ENCODE data around the gene KRTAP10-2. TPM values are rescaled to one million over a fixed set of nuclear protein-coding genes. Genes with fewer than 3 reads are reported as not detected.

Gene KRTAP10-2
- total RNA-seq, 1 donor from 2014 or later = not detected

DNA sequence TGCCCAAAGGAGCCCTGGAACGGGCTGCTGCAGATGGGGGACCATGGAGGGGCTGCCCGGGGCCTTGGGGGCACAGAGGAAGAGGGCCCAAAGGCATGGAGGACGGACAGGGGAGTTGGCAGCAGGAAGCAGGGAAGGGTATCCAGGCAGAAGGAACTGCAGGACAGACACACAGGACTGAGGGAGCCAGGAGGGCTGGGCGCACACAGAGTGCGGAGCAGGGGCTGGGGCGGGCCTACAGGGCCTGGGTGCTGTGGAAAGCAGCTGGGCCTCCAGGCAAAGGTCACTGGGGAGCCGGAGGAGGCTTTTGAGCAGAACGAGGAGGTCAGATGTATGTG lies 39.4 kb downstream of the KRTAP10-2 start:
- DNase-seq = no peak
- intact Hi-C loops (cut with DNase I) = loop anchor here (2.0 kb wide), 1 partner anchor 281 kb away; no protein-coding TSS in a partner anchor

DNA sequence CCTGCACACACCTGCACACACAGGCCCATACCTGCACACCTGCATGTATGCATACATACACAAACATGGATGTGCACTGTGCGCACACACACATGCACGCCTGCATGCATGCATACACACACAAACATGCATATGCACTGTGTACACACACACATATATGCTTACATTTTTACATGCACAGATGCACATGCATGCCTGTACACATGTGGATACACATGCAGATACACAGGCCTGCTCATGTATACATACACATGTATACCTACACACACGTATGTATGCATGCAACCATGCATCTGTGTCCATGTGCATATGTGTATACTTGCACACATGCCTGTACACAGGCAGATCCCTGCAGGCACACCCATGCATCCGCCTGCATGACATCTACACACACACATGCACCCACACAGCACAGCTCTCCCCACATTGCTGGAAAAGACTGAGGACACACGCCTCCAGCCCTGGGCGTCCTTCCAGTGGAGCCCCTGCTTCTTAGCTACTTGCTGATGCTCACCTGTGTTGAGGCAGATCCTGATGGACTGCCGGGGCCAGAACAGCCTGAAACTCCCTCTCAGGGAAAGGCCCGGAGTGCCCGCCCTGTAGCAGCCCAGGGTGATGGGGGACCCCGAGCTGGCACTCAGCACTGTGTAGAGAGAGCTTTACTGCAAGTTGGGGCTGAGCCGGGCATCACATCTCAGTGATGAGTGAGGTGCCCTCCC lies 39.9 kb downstream of the KRTAP10-2 start:
- Histone ChIP-seq H3K9me3 (no peaks in the 10 kb centered on the region), H3K4me1 (no peaks in the 10 kb centered on the region), H3K4me3 (no peak overlapping the region), H3K36me3 (no peaks in the 10 kb centered on the region), H3K27me3 (peaks cover 15% of the 10 kb centered on the region), H3K27ac (no peak overlapping the region)
- TF ChIP-seq, protein P1, sequence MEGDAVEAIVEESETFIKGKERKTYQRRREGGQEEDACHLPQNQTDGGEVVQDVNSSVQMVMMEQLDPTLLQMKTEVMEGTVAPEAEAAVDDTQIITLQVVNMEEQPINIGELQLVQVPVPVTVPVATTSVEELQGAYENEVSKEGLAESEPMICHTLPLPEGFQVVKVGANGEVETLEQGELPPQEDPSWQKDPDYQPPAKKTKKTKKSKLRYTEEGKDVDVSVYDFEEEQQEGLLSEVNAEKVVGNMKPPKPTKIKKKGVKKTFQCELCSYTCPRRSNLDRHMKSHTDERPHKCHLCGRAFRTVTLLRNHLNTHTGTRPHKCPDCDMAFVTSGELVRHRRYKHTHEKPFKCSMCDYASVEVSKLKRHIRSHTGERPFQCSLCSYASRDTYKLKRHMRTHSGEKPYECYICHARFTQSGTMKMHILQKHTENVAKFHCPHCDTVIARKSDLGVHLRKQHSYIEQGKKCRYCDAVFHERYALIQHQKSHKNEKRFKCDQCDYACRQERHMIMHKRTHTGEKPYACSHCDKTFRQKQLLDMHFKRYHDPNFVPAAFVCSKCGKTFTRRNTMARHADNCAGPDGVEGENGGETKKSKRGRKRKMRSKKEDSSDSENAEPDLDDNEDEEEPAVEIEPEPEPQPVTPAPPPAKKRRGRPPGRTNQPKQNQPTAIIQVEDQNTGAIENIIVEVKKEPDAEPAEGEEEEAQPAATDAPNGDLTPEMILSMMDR (IDR thresholded peaks at IDR 0.05) = no peak
- DNase-seq (no peak), ATAC-seq (no peak)
- intact Hi-C loops (cut with DNase I) = loop anchor here (2.0 kb wide), 1 partner anchor 281 kb away; no protein-coding TSS in a partner anchor

More for the DNA sequence above, 39.4 kb downstream of the KRTAP10-2 start:
- TF ChIP-seq, protein P1 (IDR thresholded peaks at IDR 0.05) = no peak
- Histone ChIP-seq H3K36me3 (no peaks in the 10 kb centered on the region), H3K4me1 (no peaks in the 10 kb centered on the region), H3K9me3 (no peaks in the 10 kb centered on the region), H3K27ac (no peak overlapping the region), H3K27me3 (peaks cover 15% of the 10 kb centered on the region), H3K4me3 (no peak overlapping the region)
- ATAC-seq = no peak

GRCh38 chr21:44510508-44511218 lies 40.6 kb downstream of the KRTAP10-2 start:
- Histone ChIP-seq H3K27me3 (peaks cover 18% of the 10 kb centered on the region), H3K4me3 (no peak overlapping the region), H3K9me3 (no peaks in the 10 kb centered on the region), H3K4me1 (no peaks in the 10 kb centered on the region), H3K27ac (no peak overlapping the region), H3K36me3 (no peaks in the 10 kb centered on the region)
- TF ChIP-seq, protein P1 (IDR thresholded peaks at IDR 0.05) = peak; percentile 74
- DNase-seq = peak; percentile 87
- intact Hi-C loops (cut with DNase I) = loop anchor here (2.0 kb wide), 1 partner anchor 282 kb away; no protein-coding TSS in a partner anchor
- ATAC-seq = peak; percentile 76

GRCh38 chr21:44510109-44510507 lies 41.2 kb downstream of the KRTAP10-2 start:
- intact Hi-C loops (cut with DNase I) = loop anchor here (2.0 kb wide), 1 partner anchor 283 kb away; no protein-coding TSS in a partner anchor
- Histone ChIP-seq H3K4me3 (no peak overlapping the region), H3K9me3 (no peaks in the 10 kb centered on the region), H3K4me1 (no peaks in the 10 kb centered on the region), H3K27me3 (peaks cover 18% of the 10 kb centered on the region), H3K36me3 (no peaks in the 10 kb centered on the region), H3K27ac (no peak overlapping the region)
- TF ChIP-seq, protein P1 (IDR thresholded peaks at IDR 0.05) = no peak
- ATAC-seq = no peak
- DNase-seq = no peak

- ATAC-seq = peak; percentile 88
- no peaks in the 10 kb centered on the region for H3K4me1 ChIP-seq
- H3K36me3 ChIP-seq = no peaks in the 10 kb centered on the region
- peak; percentile 92 for DNase-seq
- H3K27me3 ChIP-seq = peaks cover 18% of the 10 kb centered on the region
- H3K27ac ChIP-seq = no peak overlapping the region
- no peak overlapping the region for H3K4me3 ChIP-seq
- TF ChIP-seq, protein P1 (IDR thresholded peaks at IDR 0.05) = peak; percentile 47
- H3K9me3 ChIP-seq = no peaks in the 10 kb centered on the region
- intact Hi-C loops (cut with DNase I) = no loop called here
These were observed 41.8 kb downstream of the KRTAP10-2 start for GRCh38 chr21:44509539-44509938.

Measured in upper lobe of right lung (tissue), 1 donor.